ENCODE results near the gene WDR41. TPM values are rescaled to one million over a fixed set of nuclear protein-coding genes. Genes with fewer than 3 reads are reported as not detected.
A peak's percentile ranks its signal among the peaks of the same experiment; 100 is the strongest.

The WDR41 gene
- total RNA-seq, 1 donor, result 81.3 TPM

DNA sequence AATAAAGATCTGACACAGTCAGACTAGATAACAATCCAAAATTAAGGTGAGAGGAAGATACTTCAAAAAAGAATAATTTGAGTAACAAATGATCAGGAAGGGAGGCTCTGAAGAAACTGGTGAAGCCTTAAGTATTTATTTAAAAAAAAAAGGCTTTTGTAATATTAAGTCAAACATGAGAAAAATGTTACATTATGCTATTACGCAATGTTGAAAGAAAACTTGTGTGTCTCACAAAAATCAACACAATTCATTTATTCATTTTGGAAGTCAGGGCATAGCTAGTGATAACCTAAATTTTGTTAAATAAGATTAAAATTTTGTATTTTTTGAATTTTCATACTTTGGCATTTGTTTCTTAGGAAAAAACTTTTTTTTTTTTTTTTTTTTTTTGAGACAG lies 28.2 kb downstream of the WDR41 start:
- no peak overlapping the region for H3K4me3 ChIP-seq (ENCODE audit: low read depth, low read length)
- TF ChIP-seq, protein P1, sequence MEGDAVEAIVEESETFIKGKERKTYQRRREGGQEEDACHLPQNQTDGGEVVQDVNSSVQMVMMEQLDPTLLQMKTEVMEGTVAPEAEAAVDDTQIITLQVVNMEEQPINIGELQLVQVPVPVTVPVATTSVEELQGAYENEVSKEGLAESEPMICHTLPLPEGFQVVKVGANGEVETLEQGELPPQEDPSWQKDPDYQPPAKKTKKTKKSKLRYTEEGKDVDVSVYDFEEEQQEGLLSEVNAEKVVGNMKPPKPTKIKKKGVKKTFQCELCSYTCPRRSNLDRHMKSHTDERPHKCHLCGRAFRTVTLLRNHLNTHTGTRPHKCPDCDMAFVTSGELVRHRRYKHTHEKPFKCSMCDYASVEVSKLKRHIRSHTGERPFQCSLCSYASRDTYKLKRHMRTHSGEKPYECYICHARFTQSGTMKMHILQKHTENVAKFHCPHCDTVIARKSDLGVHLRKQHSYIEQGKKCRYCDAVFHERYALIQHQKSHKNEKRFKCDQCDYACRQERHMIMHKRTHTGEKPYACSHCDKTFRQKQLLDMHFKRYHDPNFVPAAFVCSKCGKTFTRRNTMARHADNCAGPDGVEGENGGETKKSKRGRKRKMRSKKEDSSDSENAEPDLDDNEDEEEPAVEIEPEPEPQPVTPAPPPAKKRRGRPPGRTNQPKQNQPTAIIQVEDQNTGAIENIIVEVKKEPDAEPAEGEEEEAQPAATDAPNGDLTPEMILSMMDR (IDR thresholded peaks at IDR 0.05; ENCODE audit: insufficient read depth, low read length), result no peak
- DNase-seq (ENCODE audit: low read depth), result peak; percentile 18

GRCh38 chr5:77461287-77461686 lies 30.8 kb downstream of the WDR41 start:
- no peak for DNase-seq (ENCODE audit: low read depth)
- TF ChIP-seq, protein P1 (IDR thresholded peaks at IDR 0.05; ENCODE audit: insufficient read depth, low read length), result no peak
- H3K4me3 ChIP-seq (ENCODE audit: low read depth, low read length), result no peak overlapping the region

DNA sequence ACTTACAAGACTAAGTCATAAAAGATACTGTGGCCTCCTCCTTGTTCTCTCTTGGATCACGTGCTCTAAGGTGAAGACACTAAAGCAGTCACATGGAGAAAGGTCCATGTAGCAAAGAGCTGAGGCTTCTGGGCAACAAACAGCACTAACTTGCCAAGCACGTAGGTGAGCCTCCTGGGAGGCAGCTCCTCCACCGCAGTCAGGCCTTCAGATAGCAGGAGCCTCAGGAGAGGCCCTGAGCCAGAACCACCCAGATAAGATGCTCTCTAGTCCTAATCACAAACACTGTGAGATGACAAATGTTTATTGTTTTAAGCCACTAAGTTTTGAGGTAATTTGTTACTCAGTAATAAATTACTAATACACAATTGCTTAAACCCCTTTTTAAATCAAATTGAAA lies 38.0 kb downstream of the WDR41 start:
- TF ChIP-seq, protein P1 (IDR thresholded peaks at IDR 0.05; ENCODE audit: insufficient read depth, low read length), result no peak
- no peak for DNase-seq (ENCODE audit: low read depth)
- H3K4me3 ChIP-seq (ENCODE audit: low read depth, low read length), result no peak overlapping the region

DNA sequence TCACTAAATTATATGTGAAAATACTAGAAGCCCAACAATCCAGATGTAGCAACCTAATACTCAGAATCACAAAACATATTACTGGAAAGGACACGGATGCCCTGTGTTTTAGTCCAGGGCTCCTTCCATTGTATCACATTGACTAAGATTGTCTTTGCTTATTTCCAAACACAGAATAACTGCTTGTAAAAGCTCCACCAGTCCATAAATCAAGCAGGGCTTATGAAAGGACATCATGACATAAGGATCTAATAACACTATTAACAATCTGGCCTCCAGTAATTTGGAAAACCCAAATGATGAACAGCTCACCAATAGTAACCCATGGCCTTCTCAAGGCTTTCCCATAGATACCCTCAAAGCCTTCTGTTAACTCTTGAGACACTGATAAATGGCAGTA lies 39.8 kb downstream of the WDR41 start:
- TF ChIP-seq, protein P1 (IDR thresholded peaks at IDR 0.05; ENCODE audit: insufficient read depth, low read length), result no peak
- no peak for DNase-seq (ENCODE audit: low read depth)
- no peak overlapping the region for H3K4me3 ChIP-seq (ENCODE audit: low read depth, low read length)

DNA sequence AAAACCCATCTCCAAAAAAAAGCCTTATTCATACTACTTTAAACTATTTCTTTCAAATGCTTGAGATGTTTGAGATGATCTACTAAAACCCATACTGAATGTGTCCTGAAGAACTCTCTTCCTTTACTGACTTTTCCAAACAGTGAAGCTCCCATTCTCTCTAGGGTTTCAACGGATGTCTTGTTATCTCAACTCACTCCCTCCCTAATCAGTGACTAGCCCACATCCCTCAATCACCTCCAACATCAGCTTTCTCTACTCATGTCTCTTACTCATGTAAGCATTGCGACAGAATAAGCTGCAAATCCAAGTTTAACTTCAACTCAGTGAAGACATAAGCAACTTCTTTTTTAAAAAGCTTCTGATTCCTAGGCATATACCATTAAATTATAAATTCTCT lies 42.1 kb downstream of the WDR41 start:
- no peak overlapping the region for H3K4me3 ChIP-seq (ENCODE audit: low read depth, low read length)
- TF ChIP-seq, protein P1 (IDR thresholded peaks at IDR 0.05; ENCODE audit: insufficient read depth, low read length), result no peak
- DNase-seq (ENCODE audit: low read depth), result peak; percentile 14

GRCh38 chr5:77449277-77449676 lies 42.8 kb downstream of the WDR41 start:
- H3K4me3 ChIP-seq (ENCODE audit: low read depth, low read length), result no peak overlapping the region
- TF ChIP-seq, protein P1 (IDR thresholded peaks at IDR 0.05; ENCODE audit: insufficient read depth, low read length), result no peak
- no peak for DNase-seq (ENCODE audit: low read depth)

DNA sequence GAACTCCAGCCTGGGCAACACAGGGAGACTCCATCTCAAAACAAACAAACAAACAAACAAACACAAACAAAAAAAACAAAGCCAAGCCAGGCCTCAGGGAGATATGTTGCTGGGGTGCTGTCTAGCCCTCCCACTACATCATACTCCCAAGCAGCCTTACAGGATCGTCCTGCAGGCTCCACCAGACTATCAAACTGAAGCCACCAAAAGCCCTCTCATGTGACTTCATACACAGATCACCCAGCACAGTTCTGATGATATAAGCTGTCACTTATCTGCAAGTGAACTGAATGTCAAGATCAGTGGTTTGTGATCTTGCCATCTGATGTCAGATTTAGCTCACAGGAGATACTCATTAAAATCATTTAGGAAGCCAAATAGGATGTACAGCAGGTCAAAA lies 43.3 kb downstream of the WDR41 start:
- DNase-seq (ENCODE audit: low read depth), result no peak
- TF ChIP-seq, protein P1 (IDR thresholded peaks at IDR 0.05; ENCODE audit: insufficient read depth, low read length), result no peak

More for the DNA sequence above, 43.3 kb downstream of the WDR41 start:
- H3K4me3 ChIP-seq (ENCODE audit: low read depth, low read length), result no peak overlapping the region

Data from fibroblast of the aortic adventitia (primary cell).